ENCODE measurements around the gene OR51E1.

GRCh38 chr11:4610258-4610935, 33.4 kb upstream of the OR51E1 start:
- TF ChIP-seq CTCF (IDR thresholded peaks at IDR 0.05) (no peak), EZH2 (IDR thresholded peaks at IDR 0.05; ENCODE audit: borderline replicate concordance, insufficient read depth, low read depth, low read length, poor library complexity, severe bottlenecking) (no peak)

Measured in B cell (primary cell).